NOMO-1 treated with DMSO at 0.1 percent for 48 hours (cell line): ENCODE measurements around the gene CLTB.

Experiments used
- DNase-seq: peaks from one replicate; lab custom pipeline; 2025; ENCODE audit not compliant: unreplicated experiment; lab: John Stamatoyannopoulos, UW

Gene CLTB

DNA sequence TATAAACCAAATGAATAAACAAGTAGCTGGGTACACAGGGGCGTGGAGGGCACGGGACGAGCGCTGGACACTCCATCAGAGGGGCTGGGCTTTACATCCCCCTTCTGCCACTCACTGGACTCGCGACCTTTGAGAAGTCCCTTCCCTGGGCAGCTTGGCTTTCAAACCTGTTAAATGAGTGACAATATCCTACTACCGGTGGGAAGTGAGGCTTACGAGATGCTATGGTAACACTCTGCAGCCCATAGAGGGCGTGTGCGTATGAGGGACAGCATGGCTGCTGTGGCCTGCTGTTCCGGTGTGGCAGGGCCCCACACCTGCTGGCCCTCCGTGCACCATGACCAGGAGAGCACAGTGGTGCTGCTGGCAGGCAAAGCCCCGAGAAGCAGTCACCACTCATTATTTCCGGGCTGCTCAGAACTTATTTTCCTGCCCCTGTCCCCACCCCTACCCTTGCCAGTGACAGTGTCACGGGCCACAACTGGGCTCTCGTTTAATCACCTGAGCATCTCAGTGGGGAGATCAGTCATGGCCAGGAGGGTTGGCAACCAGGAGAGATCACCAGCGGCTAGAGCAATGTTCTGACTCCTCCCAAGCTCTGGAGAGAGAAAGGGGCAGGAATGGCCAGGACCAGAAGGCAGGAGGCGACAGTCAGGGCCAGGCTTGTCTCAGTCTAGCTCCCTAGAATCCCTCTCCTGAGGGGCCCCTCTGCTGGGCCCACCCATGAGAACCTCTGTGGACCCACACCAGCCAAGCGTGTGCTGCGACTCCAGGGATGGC lies 10.5 kb downstream of the CLTB start:
- DNase-seq = no peak

- DNase-seq = no peak
These were observed 14.8 kb downstream of the CLTB start for GRCh38 chr5:176401281-176402205.

DNA sequence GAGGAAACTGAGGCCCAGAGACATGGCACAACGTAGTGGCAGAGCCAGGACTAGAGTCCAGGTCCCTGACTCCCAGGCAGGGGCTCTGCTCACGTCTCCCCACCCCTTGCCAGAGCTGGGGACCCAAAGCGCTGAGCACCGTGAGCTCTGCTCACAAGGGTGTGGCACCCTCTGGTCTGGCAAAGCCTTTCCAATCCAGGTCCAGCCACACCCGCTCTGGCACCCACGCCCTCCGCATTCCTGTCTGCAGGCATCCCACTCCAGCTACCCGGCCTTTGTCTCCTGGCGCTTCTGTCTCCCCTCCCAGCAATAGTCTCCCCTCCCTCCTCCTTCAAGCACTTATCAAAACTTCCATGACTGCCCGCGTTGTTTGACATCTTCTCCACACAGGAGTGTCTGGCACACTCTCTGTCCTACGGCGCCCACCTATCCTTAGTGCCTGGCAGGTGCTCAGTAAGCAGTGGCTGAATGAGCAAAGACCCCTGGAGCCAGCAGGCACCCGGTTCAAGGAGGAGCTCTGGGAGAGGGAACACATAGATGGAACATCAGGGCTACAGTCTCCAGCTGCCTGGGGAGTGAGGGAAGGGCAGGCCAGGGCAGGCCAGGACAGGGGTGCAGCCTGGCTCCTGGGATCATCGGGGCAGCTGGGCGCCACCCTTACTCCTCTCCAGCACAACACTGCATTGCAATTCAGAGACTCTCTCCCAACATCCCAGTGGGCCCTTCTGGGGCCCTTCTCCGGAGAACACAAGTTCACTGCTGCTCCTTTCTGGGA lies 15.8 kb downstream of the CLTB start:
- DNase-seq = no peak

DNA sequence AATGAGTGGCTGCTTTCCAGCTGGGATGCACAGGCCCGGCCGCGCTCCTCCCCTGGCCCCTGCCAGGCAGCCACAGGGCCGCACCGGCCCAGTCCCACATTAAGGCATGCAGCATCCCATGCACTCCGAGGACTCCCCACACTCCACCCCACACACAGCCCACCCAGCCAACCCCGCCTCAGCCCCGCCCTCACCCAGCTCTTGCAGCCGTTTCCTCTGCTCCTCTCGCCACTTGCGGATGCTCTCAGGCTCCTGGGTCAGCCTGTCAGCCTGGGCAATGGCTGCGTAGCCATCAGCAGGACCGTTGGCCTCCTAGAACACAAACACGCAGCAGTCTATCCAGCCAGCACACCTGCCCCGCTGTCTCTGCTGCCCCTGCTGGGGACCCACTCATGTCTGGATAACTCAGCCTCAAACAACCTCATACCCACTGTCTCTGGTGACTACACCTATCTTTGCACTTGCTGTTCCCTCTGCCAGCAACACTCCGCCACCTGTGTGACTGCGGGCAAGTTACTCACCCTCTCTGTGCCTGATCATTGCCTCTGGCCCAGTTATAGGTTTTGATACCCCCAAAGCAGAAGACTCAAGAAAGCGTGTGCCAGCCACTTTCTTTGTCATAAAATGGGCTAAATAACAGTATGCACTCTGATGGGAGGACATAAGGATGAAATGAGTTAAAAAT lies 18.5 kb downstream of the CLTB start:
- DNase-seq = no peak

DNA sequence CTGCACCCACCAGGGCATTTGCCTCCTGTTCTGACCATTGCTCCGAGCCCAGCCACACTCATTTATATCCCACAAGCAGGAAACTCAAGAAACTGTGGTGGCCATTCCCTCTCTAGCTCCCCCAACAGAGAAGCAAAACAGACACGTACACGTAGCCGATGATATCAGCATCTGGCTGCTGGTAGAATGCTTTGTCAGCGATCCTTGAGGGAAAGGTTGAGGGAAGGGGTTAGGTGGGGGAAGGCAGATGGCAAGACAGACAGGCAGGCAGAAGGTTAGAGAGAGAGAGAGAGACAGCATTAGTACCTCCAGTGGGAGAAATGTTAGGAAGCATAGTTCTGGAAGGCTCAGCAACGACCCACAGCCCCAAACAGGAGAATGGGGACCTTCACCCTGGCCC lies 20.0 kb downstream of the CLTB start:
- DNase-seq = no peak

- DNase-seq = no peak
These were observed 21.3 kb downstream of the CLTB start for GRCh38 chr5:176394881-176395675.

DNA sequence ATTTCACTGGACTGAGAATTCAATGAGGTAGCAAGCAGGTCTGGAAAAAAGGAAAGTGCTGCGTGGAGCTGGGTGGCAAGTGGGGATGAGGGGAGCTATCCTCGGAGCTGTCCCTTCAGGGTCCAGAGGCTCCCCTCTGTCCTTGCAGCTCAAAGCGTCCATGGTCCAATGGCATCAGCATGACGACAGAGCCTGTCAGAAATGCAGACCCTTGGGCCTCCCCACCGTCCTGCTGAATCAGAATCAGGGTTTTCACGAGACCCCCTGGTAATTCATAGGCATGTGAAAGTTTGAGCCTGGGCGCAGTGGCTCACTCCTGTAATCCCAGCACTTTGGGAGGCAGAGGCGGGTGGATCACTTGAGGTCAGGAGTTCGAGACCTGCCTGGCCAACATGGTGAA lies 22.2 kb downstream of the CLTB start:
- DNase-seq = no peak

GRCh38 chr5:176392526-176392925 lies 23.8 kb downstream of the CLTB start:
- no peak for DNase-seq

DNA sequence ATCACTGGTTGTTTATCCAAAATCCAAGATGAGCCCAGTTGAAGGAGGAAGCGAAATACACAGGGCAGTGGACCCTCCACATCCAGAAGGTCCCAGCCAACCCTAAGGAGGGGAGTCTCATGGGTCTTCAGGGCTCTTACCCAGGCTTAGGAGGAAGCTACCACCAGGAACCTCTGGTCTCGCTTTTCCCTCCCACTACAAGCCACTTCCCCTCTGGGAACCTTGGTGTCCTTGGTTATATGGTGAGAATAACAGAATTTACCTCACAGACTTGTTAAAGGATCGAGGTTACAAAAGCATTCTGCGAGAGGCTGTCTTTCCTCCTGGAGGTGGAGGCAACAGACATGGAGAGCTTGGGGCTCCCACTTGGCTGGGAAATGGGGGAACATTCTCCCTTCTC lies 24.3 kb downstream of the CLTB start:
- peak; percentile 10 for DNase-seq

- no peak for DNase-seq
These were observed 24.9 kb downstream of the CLTB start for GRCh38 chr5:176391479-176391878.

DNA sequence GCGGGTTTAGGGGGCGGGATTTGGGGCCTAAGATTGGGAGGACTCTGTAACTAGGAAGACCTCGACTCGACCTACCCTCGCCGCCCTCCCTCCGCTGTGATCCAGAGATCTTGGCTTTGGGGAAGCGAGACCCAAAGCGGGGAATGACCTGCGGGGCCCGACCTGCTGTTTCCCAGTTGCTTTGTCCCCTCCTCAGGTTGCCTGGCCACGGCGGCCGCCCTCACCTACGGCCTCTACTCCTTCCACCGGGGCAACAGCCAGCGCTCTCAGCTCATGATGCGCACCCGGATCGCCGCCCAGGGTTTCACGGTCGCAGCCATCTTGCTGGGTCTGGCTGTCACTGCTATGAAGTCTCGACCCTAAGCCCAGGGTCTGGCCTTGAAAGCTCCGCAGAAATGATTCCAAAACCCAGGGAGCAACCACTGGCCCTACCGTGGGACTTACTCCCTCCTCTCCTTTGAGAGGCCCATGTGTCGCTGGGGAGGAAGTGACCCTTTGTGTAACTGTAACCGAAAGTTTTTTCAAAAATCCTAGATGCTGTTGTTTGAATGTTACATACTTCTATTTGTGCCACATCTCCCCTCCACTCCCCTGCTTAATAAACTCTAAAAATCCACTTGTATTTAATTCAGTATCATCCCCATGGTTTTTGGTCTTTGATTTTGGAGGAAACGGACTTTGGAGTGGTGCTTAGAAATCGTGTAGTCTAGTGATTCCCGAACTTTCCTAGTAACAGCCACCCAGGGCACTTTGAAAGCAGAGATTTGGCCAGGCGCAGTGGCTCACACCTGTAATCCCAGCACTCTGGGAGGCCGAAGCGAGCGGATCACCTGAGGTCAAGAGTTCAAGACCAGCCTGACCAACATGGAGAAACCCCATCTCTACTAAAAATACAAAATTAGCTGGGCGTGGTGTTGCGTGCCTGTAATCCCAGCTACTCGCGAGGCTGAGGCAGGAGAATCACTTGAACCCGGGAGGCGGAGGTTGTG lies 26.9 kb downstream of the CLTB start:
- peak; percentile 50 for DNase-seq

GRCh38 chr5:176388444-176389134 lies 27.8 kb downstream of the CLTB start, which contains the start of the genes HIGD2A and NOP16:
HIGD2A (plus strand) TSS chr5:176388751; CDS start chr5:176388820, 69 bp downstream.
NOP16 (minus strand) TSS chr5:176388598; CDS start chr5:176388539, 59 bp downstream.
- DNase-seq = peak; percentile 99

DNA sequence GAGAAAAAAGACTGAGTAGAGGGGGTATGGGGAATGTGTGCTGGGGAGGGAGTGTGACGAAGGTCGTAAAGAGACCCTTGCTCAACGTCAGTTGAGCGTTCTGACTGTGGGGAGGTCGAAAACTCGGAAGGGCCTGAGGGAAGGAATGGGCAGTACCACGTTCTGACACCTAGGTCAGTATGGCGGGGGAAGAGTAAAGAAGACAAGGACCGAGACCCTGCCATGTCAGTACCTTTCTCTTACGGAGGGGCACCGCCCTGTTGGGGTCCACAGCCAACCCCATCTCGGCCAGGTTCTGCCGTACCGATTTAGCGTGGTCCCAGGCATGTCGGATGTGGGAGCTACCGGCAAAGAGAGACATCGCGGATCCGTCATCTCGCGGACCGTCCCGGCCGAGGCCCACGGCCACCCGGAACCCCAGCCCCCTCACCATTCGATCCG lies 28.3 kb downstream of the CLTB start:
- DNase-seq = peak; percentile 23

GRCh38 chr5:176387384-176387925 lies 28.9 kb downstream of the CLTB start:
- no peak for DNase-seq

GRCh38 chr5:176386491-176386890 lies 29.8 kb downstream of the CLTB start:
- no peak for DNase-seq

GRCh38 chr5:176384991-176385390 lies 31.3 kb downstream of the CLTB start:
- no peak for DNase-seq

DNA sequence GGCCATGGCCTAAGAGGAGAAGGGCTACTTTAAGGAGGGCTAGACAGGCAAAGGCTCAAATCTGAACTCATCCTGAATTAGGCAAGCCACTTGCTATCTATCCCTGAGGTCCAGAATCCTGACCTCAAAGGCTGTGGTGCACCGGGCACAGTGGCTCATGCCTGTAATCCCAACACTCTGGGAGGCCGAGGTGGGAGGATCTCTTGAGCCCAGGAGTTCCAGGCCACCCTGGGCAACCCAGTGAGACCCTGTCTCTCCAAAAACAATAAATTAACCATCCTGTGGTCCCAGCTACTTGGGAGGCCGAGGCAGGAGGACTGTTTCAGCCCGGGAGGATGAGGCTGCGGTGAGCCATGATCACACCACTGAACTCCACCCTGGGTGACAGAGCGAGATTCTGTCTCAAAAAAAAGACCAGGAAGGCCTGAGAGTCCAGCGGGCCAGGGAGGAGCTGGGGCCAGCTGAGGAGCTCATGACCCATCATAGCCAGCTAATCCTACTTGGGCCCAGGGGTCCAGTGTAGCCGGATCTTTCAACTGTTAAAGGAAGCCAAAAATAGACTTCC lies 31.9 kb downstream of the CLTB start:
- DNase-seq = no peak
